A549 (cell line): ENCODE measurements around the gene CRTC2.

Source experiments
- CBX8 ChIP-seq: fragments of 200-600 bp; sonication (generic); IDR thresholded peaks from 2 replicates; pipeline ENCODE4 v1.6.1; 2016
- HEYL ChIP-seq: fragments of 250-450 bp; sonication (Bioruptor Pico); IDR thresholded peaks from 2 replicates; pipeline ENCODE4 v1.8.0; 2021; ENCODE audit warnings: mild to moderate bottlenecking, moderate library complexity
- TF ChIP-seq, protein P1 (sequence below): fragments of >200 bp; sonication (Bioruptor Twin); formaldehyde crosslinking; IDR thresholded peaks from 3 replicates; pipeline ENCODE4 v1.5.1; 2016
- TF ChIP-seq, protein P2 (sequence below): fragments of 200-600 bp; sonication (generic); IDR thresholded peaks from 2 replicates; pipeline ENCODE4 v1.6.1; 2016; ENCODE audit warnings: antibody characterized with exemption, mild to moderate bottlenecking, moderate library complexity

DNA sequence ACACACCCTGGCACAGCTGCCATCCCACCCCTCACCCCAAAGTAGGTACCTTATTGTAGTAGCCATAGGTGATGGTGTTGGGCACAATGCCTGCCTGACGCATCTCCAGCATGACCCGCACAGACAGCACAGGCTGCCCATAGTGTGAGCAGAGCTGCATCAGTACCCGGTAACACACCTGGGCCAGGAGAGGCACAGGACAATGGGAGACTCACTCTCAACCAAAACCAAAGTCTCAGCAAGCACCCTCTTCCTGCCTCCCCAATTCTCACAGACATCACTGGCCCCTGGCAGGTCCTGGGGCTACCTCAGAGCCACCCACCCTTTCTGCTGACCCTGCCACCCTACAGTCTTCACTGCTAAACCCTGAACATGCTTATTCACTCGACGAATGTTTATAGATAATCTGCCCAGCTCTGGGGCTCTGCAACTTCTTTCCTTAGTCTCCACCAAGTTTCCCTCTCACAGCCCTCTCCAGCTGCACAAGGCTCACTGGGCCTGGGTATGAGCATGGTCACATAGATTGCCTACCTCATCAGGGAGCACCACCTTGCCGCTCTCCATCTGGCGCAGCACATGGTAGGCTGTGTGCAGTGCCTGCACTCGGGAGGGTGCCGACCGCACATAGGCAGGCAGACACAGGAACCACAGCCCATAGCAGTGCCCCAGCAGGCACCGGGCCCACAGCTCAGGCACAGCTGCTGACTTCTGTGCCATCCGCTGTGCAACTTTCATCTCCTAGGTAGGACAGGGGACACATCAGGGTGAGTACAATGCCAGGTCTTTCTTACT lies 22.2 kb downstream of the CRTC2 start:
- TF ChIP-seq, protein P1, sequence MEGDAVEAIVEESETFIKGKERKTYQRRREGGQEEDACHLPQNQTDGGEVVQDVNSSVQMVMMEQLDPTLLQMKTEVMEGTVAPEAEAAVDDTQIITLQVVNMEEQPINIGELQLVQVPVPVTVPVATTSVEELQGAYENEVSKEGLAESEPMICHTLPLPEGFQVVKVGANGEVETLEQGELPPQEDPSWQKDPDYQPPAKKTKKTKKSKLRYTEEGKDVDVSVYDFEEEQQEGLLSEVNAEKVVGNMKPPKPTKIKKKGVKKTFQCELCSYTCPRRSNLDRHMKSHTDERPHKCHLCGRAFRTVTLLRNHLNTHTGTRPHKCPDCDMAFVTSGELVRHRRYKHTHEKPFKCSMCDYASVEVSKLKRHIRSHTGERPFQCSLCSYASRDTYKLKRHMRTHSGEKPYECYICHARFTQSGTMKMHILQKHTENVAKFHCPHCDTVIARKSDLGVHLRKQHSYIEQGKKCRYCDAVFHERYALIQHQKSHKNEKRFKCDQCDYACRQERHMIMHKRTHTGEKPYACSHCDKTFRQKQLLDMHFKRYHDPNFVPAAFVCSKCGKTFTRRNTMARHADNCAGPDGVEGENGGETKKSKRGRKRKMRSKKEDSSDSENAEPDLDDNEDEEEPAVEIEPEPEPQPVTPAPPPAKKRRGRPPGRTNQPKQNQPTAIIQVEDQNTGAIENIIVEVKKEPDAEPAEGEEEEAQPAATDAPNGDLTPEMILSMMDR = no peak
- TF ChIP-seq CBX8 (no peak), HEYL (no peak)
- TF ChIP-seq, protein P2, sequence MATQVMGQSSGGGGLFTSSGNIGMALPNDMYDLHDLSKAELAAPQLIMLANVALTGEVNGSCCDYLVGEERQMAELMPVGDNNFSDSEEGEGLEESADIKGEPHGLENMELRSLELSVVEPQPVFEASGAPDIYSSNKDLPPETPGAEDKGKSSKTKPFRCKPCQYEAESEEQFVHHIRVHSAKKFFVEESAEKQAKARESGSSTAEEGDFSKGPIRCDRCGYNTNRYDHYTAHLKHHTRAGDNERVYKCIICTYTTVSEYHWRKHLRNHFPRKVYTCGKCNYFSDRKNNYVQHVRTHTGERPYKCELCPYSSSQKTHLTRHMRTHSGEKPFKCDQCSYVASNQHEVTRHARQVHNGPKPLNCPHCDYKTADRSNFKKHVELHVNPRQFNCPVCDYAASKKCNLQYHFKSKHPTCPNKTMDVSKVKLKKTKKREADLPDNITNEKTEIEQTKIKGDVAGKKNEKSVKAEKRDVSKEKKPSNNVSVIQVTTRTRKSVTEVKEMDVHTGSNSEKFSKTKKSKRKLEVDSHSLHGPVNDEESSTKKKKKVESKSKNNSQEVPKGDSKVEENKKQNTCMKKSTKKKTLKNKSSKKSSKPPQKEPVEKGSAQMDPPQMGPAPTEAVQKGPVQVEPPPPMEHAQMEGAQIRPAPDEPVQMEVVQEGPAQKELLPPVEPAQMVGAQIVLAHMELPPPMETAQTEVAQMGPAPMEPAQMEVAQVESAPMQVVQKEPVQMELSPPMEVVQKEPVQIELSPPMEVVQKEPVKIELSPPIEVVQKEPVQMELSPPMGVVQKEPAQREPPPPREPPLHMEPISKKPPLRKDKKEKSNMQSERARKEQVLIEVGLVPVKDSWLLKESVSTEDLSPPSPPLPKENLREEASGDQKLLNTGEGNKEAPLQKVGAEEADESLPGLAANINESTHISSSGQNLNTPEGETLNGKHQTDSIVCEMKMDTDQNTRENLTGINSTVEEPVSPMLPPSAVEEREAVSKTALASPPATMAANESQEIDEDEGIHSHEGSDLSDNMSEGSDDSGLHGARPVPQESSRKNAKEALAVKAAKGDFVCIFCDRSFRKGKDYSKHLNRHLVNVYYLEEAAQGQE = no peak
